Suprapubic skin (tissue), 3 donors: ENCODE data around the gene MTCL1.

Experiments used
- EP300 ChIP-seq: sonication (generic); formaldehyde crosslinking; IDR thresholded peaks from one replicate; pipeline ENCODE4 v1.6.1; 2017; ENCODE audit warnings: antibody characterized with exemption
- POLR2A ChIP-seq, 2 donors: fragments of 450-650 bp; IDR thresholded peaks; one replicate each; pipeline ENCODE4 v1.6.1; 2017; ENCODE audit warnings: antibody characterized with exemption in 2 of 2, mild to moderate bottlenecking in 2 of 2, moderate library complexity in 2 of 2
- TF ChIP-seq, protein P1 (sequence below), 2 donors: fragments of 200-600 bp in 1 of 2; fragments of 450-650 bp in 1 of 2; sonication (generic) in 1 of 2; IDR thresholded peaks; one replicate each; pipeline ENCODE4 v1.5.1; 2016 to 2019; ENCODE audit warnings: antibody characterized with exemption in 2 of 2, mild to moderate bottlenecking in 1 of 2, moderate library complexity in 1 of 2

DNA sequence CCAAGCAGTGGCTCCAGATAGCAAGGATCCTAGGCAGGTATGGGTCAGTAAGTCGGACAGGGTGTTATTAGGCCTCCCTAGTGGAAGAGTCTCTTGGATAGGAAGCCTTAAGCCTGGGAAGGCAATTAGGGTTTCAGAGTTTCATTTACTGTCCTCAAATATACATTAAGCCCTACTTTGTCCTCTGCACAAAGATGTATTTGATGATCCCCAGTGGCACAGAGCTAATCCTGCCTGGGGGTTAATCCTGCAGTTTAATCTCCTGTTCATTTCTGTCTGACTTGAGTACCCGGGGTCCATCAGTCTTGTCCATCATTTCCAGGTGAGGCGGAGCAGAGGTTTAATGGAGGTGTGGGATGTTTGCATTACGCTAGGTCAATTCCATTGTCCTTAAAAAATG lies 62.0 kb downstream of the MTCL1 start:
- TF ChIP-seq, protein P1, sequence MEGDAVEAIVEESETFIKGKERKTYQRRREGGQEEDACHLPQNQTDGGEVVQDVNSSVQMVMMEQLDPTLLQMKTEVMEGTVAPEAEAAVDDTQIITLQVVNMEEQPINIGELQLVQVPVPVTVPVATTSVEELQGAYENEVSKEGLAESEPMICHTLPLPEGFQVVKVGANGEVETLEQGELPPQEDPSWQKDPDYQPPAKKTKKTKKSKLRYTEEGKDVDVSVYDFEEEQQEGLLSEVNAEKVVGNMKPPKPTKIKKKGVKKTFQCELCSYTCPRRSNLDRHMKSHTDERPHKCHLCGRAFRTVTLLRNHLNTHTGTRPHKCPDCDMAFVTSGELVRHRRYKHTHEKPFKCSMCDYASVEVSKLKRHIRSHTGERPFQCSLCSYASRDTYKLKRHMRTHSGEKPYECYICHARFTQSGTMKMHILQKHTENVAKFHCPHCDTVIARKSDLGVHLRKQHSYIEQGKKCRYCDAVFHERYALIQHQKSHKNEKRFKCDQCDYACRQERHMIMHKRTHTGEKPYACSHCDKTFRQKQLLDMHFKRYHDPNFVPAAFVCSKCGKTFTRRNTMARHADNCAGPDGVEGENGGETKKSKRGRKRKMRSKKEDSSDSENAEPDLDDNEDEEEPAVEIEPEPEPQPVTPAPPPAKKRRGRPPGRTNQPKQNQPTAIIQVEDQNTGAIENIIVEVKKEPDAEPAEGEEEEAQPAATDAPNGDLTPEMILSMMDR (IDR thresholded peaks at IDR 0.05): no peak
- TF ChIP-seq POLR2A (IDR thresholded peaks at IDR 0.05): no peak
- TF ChIP-seq EP300: no peak
